Fibroblast of villous mesenchyme (primary cell): ENCODE results near the gene PDE1C. TPM values are rescaled to one million over a fixed set of nuclear protein-coding genes. Genes with fewer than 3 reads are reported as not detected.

ENCODE experiments used
- DNase-seq: peaks from one replicate; pipeline ENCODE4 v3.0.0-alpha.2; 2010; ENCODE audit warnings: low read depth
- H3K4me3 ChIP-seq: 2 replicates; pipeline ENCODE4 v1.5.1; 2011; ENCODE audit warnings: low read depth, mild to moderate bottlenecking, low read length
- total RNA-seq: library from RNA; depleted of rRNA; stranded (reverse); fragments of >200 nt; gene quantifications from 2 replicates; pipeline ENCODE4 v1.2.3, GENCODE V29; 2012
- TF ChIP-seq, protein P1 (sequence below): IDR thresholded peaks from 2 replicates; pipeline ENCODE4 v1.5.1; 2012; ENCODE audit warnings: low read depth, mild to moderate bottlenecking, low read length; ENCODE audit not compliant: insufficient read depth

Gene PDE1C
- total RNA-seq, 1 donor, result 4.7 TPM

DNA sequence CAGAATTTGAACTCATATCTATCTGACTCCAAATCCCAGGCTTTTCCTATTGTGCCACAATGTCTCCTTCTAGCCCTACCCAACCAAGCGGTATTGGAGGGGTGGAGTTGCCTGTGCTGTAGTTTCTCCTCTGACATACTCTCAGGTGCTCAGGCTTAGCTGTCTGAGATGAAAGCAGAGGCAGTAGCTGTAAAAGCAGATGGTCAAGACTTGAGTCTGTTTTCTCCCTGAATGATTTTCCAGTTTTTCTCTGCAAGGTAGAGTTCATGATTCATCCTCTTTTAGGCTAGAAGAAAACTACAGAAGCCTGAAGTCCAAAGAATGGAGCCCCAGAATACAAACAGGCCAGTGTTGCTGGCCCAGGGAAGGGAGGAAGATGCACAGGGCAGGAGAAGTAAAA is 130.0 kb downstream of the PDE1C start:
- DNase-seq, result no peak
- TF ChIP-seq, protein P1, sequence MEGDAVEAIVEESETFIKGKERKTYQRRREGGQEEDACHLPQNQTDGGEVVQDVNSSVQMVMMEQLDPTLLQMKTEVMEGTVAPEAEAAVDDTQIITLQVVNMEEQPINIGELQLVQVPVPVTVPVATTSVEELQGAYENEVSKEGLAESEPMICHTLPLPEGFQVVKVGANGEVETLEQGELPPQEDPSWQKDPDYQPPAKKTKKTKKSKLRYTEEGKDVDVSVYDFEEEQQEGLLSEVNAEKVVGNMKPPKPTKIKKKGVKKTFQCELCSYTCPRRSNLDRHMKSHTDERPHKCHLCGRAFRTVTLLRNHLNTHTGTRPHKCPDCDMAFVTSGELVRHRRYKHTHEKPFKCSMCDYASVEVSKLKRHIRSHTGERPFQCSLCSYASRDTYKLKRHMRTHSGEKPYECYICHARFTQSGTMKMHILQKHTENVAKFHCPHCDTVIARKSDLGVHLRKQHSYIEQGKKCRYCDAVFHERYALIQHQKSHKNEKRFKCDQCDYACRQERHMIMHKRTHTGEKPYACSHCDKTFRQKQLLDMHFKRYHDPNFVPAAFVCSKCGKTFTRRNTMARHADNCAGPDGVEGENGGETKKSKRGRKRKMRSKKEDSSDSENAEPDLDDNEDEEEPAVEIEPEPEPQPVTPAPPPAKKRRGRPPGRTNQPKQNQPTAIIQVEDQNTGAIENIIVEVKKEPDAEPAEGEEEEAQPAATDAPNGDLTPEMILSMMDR, result no peak
- H3K4me3 ChIP-seq, result no peak overlapping the region

DNA sequence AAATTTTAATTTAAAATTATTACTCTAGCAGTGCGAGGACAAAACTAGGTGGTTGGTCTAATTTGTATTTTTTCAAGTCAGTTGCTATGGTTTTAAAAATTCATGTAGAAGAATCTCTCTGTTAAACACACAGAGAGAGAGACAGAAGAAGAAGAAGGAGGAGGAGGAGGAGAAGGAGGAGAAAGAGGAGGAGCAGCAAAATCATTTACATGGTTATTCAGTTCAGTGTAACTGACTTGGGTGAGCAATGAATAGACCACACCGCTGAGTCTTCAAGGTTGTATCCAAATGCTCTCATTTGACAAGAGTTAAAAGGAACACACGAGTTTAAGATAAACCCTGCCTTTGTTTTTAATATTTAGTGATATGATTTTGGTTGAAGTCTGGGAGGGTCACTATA is 131.1 kb downstream of the PDE1C start:
- TF ChIP-seq, protein P1, result no peak

DNA sequence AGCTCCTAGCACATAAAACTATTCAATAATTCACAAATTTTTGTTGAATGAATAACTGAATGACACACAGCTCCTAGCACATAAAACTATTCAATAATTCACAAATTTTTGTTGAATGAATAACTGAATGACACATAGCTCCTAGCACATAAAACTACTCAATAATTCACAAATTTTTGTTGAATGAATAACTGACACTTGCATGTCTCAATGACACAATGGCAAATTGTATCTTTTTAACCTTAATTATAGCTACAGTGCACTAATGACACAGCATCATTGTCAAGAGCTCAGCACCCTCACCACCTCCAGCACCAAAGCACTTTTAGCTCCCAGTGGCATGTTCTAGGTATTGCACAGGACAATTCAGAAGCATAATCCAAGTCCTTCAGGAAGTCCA is 131.6 kb downstream of the PDE1C start:
- H3K4me3 ChIP-seq, result no peak overlapping the region
- DNase-seq, result no peak
- TF ChIP-seq, protein P1, result no peak

More for the DNA sequence above, 131.1 kb downstream of the PDE1C start:
- no peak for DNase-seq
- H3K4me3 ChIP-seq, result no peak overlapping the region

DNA sequence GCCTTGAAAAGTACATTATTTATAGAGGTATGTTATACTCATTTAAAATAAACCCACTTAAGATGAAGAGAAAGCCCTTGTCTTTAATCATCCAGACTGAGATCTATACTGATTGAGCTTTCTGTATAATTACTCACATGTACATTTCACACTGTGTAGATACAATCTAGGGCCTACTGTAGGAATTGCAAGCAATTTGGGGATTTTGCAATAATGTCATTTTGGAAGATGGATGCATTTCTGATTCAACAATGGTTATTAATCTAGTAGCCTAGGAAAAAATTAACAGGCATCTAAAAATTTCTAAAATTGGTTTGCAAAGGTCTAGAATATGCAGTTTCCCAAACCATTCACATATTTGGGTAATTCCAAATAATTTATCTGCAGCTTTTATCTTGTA is 132.2 kb downstream of the PDE1C start:
- no peak overlapping the region for H3K4me3 ChIP-seq
- DNase-seq, result no peak
- TF ChIP-seq, protein P1, result no peak

DNA sequence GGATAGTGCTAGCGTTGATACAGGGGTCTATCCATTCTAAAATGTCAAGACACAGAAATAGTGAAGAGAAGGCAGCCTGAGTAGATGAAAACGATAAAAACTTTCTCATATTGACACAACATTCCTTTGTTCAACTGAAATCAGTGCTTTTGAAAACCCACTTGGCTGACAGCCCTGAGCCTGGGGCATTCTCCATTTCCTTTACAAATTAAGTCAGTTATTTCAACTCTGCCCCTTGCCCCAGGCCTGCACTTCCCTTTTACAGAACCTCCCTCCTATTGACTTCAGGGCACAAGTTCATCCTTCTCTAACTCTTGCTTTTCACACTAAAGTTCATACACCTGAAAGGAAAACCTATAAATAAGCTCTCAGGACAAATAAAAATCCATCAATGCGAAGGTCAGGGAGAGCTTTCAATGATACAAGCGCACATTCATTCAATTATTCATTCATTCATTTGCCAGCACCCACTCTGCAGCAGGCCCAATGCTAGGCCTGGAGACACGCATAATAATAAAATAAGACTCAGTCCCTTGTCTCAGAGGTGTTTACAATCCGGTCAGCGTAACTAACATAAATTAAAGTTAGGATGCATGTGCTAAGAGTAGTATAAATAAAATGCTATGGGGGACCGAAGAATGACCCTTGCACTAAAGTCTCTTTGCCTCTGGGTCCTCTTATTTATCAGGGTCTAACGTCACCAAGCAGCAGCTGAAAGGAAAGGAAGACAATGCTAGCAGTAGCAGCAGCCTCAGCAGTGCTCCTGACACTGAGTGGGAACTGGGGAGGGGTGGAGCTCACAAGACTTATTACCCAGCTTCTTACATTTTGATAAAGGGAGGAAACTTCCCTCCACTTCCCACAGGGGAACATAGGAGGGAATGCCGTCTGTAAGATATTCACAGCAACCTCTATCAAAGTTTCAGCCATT is 134.8 kb downstream of the PDE1C start:
- H3K4me3 ChIP-seq, result no peak overlapping the region
- no peak for DNase-seq
- TF ChIP-seq, protein P1, result no peak

DNA sequence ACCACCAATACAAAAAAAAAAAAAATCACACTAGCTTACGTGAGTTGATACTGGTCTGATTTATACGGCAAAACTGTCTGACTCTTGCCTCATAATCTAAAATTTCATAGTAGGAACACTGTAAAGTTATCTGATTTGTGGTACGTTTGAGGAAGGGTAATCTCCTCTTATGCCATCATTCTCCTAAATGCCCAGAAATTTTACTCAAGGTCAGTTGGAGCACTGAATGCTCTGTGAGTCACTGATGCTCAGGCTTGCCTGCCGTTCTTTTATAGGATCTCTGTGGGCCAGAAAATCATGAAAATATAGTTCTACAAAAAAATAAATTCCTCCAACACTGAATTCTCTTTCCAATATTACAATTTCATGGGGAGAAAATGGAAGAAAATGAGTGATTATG is 135.7 kb downstream of the PDE1C start:
- DNase-seq, result no peak

More for the DNA sequence above, 135.7 kb downstream of the PDE1C start:
- H3K4me3 ChIP-seq, result no peak overlapping the region
- TF ChIP-seq, protein P1, result no peak
